GM12891 (cell line): ENCODE data around the gene OR6N2.

ENCODE experiments used
- DNase-seq: peaks from one replicate; pipeline ENCODE4 v3.0.0; 2011; ENCODE audit warnings: low spot score; ENCODE audit not compliant: insufficient read length
- FAIRE-seq: peaks from 2 replicates; lab custom pipeline; 2011; peaks lifted over from hg19 to GRCh38; lab: Jason Lieb, UNC
- PAX5 ChIP-seq: IDR thresholded peaks from 2 replicates; pipeline ENCODE4 v1.6.1; 2011; ENCODE audit warnings: low read length, moderate library complexity, mild to moderate bottlenecking; ENCODE audit not compliant: insufficient read depth, severe bottlenecking
- POLR2A ChIP-seq: IDR thresholded peaks from 2 replicates; pipeline ENCODE4 v1.6.1; 2011; ENCODE audit warnings: low read depth, low read length, control low read depth
- POLR2AphosphoS5 ChIP-seq: IDR thresholded peaks from 2 replicates; pipeline ENCODE4 v1.6.1; 2011; ENCODE audit warnings: low read depth, low read length, control low read depth
- POU2F2 ChIP-seq: IDR thresholded peaks from 2 replicates; pipeline ENCODE4 v1.6.1; 2011; ENCODE audit warnings: low read depth, mild to moderate bottlenecking, control low read depth, low read length, moderate library complexity
- SPI1 ChIP-seq: IDR thresholded peaks from 2 replicates; pipeline ENCODE4 v1.6.1; 2011; ENCODE audit warnings: low read depth, low read length, control low read depth
- TAF1 ChIP-seq: IDR thresholded peaks from 2 replicates; pipeline ENCODE4 v1.6.1; 2011; ENCODE audit warnings: low read depth, low read length, control low read depth

OR6N2 gene

GRCh38 chr1:158793604-158794003 lies 12.6 kb upstream of the OR6N2 start:
- FAIRE-seq = no peak
- no peak for DNase-seq
- no peak for TF ChIP-seq POLR2A
- no peak for TF ChIP-seq PAX5
- no peak for TF ChIP-seq POU2F2
- no peak for TF ChIP-seq TAF1
- TF ChIP-seq POLR2AphosphoS5 = no peak
- TF ChIP-seq SPI1 = no peak

- TF ChIP-seq POLR2A = no peak
- no peak for TF ChIP-seq SPI1
- TF ChIP-seq PAX5 = no peak
- TF ChIP-seq POU2F2 = no peak
- TF ChIP-seq TAF1 = no peak
- TF ChIP-seq POLR2AphosphoS5 = no peak
- peak; percentile 16 for FAIRE-seq
Measured at GRCh38 chr1:158771950-158772866, 8.8 kb downstream of the OR6N2 start, which contains the start of gene OR6N1. Gene OR6N1 (minus strand): TSS chr1:158772195. CDS start chr1:158766682, 5,513 bp downstream.

GRCh38 chr1:158754420-158754819 lies 26.6 kb downstream of the OR6N2 start, which contains the start of gene OR6K6:
Gene OR6K6 (plus strand): TSS chr1:158754720. CDS start chr1:158754888, 168 bp downstream.
- FAIRE-seq (no peak), DNase-seq (no peak)
- no peak for TF ChIP-seq TAF1
- no peak for TF ChIP-seq POU2F2
- no peak for TF ChIP-seq SPI1
- TF ChIP-seq POLR2AphosphoS5 = no peak
- no peak for TF ChIP-seq POLR2A
- TF ChIP-seq PAX5 = no peak

More at GRCh38 chr1:158771950-158772866, 8.8 kb downstream of the OR6N2 start, which contains the start of gene OR6N1:
- no peak for DNase-seq

GRCh38 chr1:158752155-158752712 lies 28.8 kb downstream of the OR6N2 start:
- TF ChIP-seq TAF1 (no peak), POU2F2 (no peak), POLR2AphosphoS5 (no peak), SPI1 (no peak), PAX5 (no peak), POLR2A (no peak)
- FAIRE-seq (no peak), DNase-seq (no peak)

GRCh38 chr1:158735848-158736247 lies 45.2 kb downstream of the OR6N2 start:
- FAIRE-seq (no peak), DNase-seq (no peak)
- no peak for TF ChIP-seq PAX5
- no peak for TF ChIP-seq POLR2A

GRCh38 chr1:158732524-158732923 lies 48.5 kb downstream of the OR6N2 start:
- no peak for FAIRE-seq
- no peak for DNase-seq
- no peak for TF ChIP-seq PAX5
- TF ChIP-seq TAF1 = no peak
- no peak for TF ChIP-seq POLR2A
- no peak for TF ChIP-seq SPI1
- no peak for TF ChIP-seq POU2F2
- TF ChIP-seq POLR2AphosphoS5 = no peak

GRCh38 chr1:158731707-158732106 lies 49.3 kb downstream of the OR6N2 start:
- DNase-seq (no peak), FAIRE-seq (no peak)
- TF ChIP-seq TAF1 (no peak), PAX5 (no peak)

GRCh38 chr1:158730453-158730852 lies 50.6 kb downstream of the OR6N2 start:
- TF ChIP-seq POU2F2 = no peak
- TF ChIP-seq TAF1 = no peak
- FAIRE-seq = no peak
- DNase-seq = no peak

- TF ChIP-seq PAX5 (no peak), POU2F2 (no peak), POLR2AphosphoS5 (no peak), TAF1 (no peak), POLR2A (no peak), SPI1 (no peak)
- DNase-seq (no peak), FAIRE-seq (no peak)
Measured at GRCh38 chr1:158728510-158729225, 52.3 kb downstream of the OR6N2 start.
